ENCODE data around the gene HTN1.
"Not testable (repeated sequence)": the region's sequence is repeated elsewhere in the genome, so short reads cannot be mapped to it uniquely, and the experiment has no call there.

HTN1 gene

GRCh38 chr4:70041652-70042286 lies 8.5 kb upstream of the HTN1 start:
- no peak overlapping the region for H3K4me3 ChIP-seq (ENCODE audit: low read depth, low read length)
- DNase-seq (ENCODE audit: low read depth): no peak
- TF ChIP-seq CTCF (IDR thresholded peaks at IDR 0.05; ENCODE audit: insufficient read depth, low read depth, low read length, missing control alignments): no peak

- not testable (repeated sequence) for H3K4me3 ChIP-seq (ENCODE audit: low read depth, low read length); DNase-seq (ENCODE audit: low read depth)
Observed at GRCh38 chr4:70056534-70056933, 6.3 kb downstream of the HTN1 start.

- TF ChIP-seq CTCF (IDR thresholded peaks at IDR 0.05; ENCODE audit: insufficient read depth, low read depth, low read length, missing control alignments): no peak
- no peak overlapping the region for H3K4me3 ChIP-seq (ENCODE audit: low read depth, low read length)
- DNase-seq (ENCODE audit: low read depth): no peak
Observed at GRCh38 chr4:70057651-70058050, 7.4 kb downstream of the HTN1 start.

- H3K4me3 ChIP-seq (ENCODE audit: low read depth, low read length): no peak overlapping the region
- no peak for TF ChIP-seq CTCF (IDR thresholded peaks at IDR 0.05; ENCODE audit: insufficient read depth, low read depth, low read length, missing control alignments)
- DNase-seq (ENCODE audit: low read depth): no peak
Observed at GRCh38 chr4:70059149-70059548, 8.9 kb downstream of the HTN1 start.

- peak; percentile 52 for DNase-seq (ENCODE audit: low read depth)
- no peak overlapping the region for H3K4me3 ChIP-seq (ENCODE audit: low read depth, low read length)
- no peak for TF ChIP-seq CTCF (IDR thresholded peaks at IDR 0.05; ENCODE audit: insufficient read depth, low read depth, low read length, missing control alignments)
Observed at GRCh38 chr4:70062000-70062399, 11.8 kb downstream of the HTN1 start.

- no peak for DNase-seq (ENCODE audit: low read depth)
- no peak for TF ChIP-seq CTCF (IDR thresholded peaks at IDR 0.05; ENCODE audit: insufficient read depth, low read depth, low read length, missing control alignments)
- H3K4me3 ChIP-seq (ENCODE audit: low read depth, low read length): no peak overlapping the region
Observed at GRCh38 chr4:70080205-70080604, 30.0 kb downstream of the HTN1 start.

- no peak for DNase-seq (ENCODE audit: low read depth)
- H3K4me3 ChIP-seq (ENCODE audit: low read depth, low read length): no peak overlapping the region
- TF ChIP-seq CTCF (IDR thresholded peaks at IDR 0.05; ENCODE audit: insufficient read depth, low read depth, low read length, missing control alignments): no peak
Observed at GRCh38 chr4:70099206-70099605, 49.0 kb downstream of the HTN1 start.
